Activated CD4-positive, alpha-beta T cell treated with anti-CD3 and anti-CD28 coated beads, Interleukin-2, amount 10 ng/mL, durations not matched to agents 24 days and 14 days (primary cell): ENCODE results near the gene ZFYVE9. TPM values are rescaled to one million over a fixed set of nuclear protein-coding genes. Genes with fewer than 3 reads are reported as not detected.
"Not testable (repeated sequence)": the region's sequence is repeated elsewhere in the genome, so short reads cannot be mapped to it uniquely, and the experiment has no call there.

Source experiments
- DNase-seq: peaks from one replicate; pipeline ENCODE4 v3.0.0; 2022
- H3K27ac Mint-ChIP-seq: one replicate; pipeline ENCODE4 v1.8.0; 2022; ENCODE audit warnings: mild to moderate bottlenecking, mixed read lengths
- H3K27me3 Mint-ChIP-seq: one replicate; pipeline ENCODE4 v1.8.0; 2022; ENCODE audit warnings: mixed read lengths
- H3K36me3 Mint-ChIP-seq: one replicate; pipeline ENCODE4 v1.8.0; 2022; ENCODE audit warnings: low read depth, mild to moderate bottlenecking, mixed read lengths
- H3K4me1 Mint-ChIP-seq: one replicate; pipeline ENCODE4 v1.8.0; 2021; ENCODE audit warnings: mixed read lengths
- H3K4me3 Mint-ChIP-seq: one replicate; pipeline ENCODE4 v1.8.0; 2022; ENCODE audit warnings: mild to moderate bottlenecking, moderate library complexity, mixed read lengths
- H3K9me3 Mint-ChIP-seq: one replicate; pipeline ENCODE4 v1.8.0; 2021; ENCODE audit warnings: mixed read lengths
- intact Hi-C: fragments of 100-400 bp; cut with micrococcal nuclease; formaldehyde crosslinking; loops from one replicate; pipeline ENCODE4 v1.15.1; 2023
- total RNA-seq: library from RNA; stranded (reverse); gene quantifications from 2 replicates; pipeline ENCODE4 v1.2.3, GENCODE V29; 2022

The ZFYVE9 gene
- total RNA-seq, 1 donor from 2014 or later = 3.9 TPM

- H3K27ac Mint-ChIP-seq = no peak overlapping the region
- no peaks in the 10 kb centered on the region for H3K9me3 Mint-ChIP-seq
- H3K27me3 Mint-ChIP-seq = peaks cover 4% of the 10 kb centered on the region
- intact Hi-C loops = no loop called here
- no peaks in the 10 kb centered on the region for H3K4me1 Mint-ChIP-seq
- DNase-seq = no peak
- no peak overlapping the region for H3K4me3 Mint-ChIP-seq
- no peaks in the 10 kb centered on the region for H3K36me3 Mint-ChIP-seq
Observed at GRCh38 chr1:52190500-52191252, 48.8 kb downstream of the ZFYVE9 start.

GRCh38 chr1:52191395-52191965 is 49.6 kb downstream of the ZFYVE9 start:
- Mint-ChIP-seq H3K4me3 (no peak overlapping the region), H3K27me3 (peaks cover 4% of the 10 kb centered on the region), H3K9me3 (no peaks in the 10 kb centered on the region), H3K27ac (no peak overlapping the region), H3K4me1 (no peaks in the 10 kb centered on the region), H3K36me3 (no peaks in the 10 kb centered on the region)
- no peak for DNase-seq
- intact Hi-C loops = no loop called here

GRCh38 chr1:52192024-52192423 is 50.1 kb downstream of the ZFYVE9 start:
- peaks cover 4% of the 10 kb centered on the region for H3K27me3 Mint-ChIP-seq
- no peak for DNase-seq
- intact Hi-C loops = no loop called here

GRCh38 chr1:52192436-52192835 is 50.5 kb downstream of the ZFYVE9 start:
- no peaks in the 10 kb centered on the region for H3K4me1 Mint-ChIP-seq
- DNase-seq = no peak
- H3K36me3 Mint-ChIP-seq = no peaks in the 10 kb centered on the region
- H3K9me3 Mint-ChIP-seq = no peaks in the 10 kb centered on the region
- no peak overlapping the region for H3K27ac Mint-ChIP-seq
- H3K27me3 Mint-ChIP-seq = peaks cover 4% of the 10 kb centered on the region
- no peak overlapping the region for H3K4me3 Mint-ChIP-seq
- intact Hi-C loops = no loop called here

More at GRCh38 chr1:52192024-52192423, 50.1 kb downstream of the ZFYVE9 start:
- Mint-ChIP-seq H3K9me3 (no peaks in the 10 kb centered on the region), H3K4me1 (no peaks in the 10 kb centered on the region), H3K27ac (no peak overlapping the region), H3K36me3 (no peaks in the 10 kb centered on the region), H3K4me3 (no peak overlapping the region)

GRCh38 chr1:52193985-52194384 is 52.1 kb downstream of the ZFYVE9 start:
- intact Hi-C loops = no loop called here
- Mint-ChIP-seq H3K9me3 (no peaks in the 10 kb centered on the region), H3K4me1 (no peaks in the 10 kb centered on the region), H3K27me3 (peaks cover 4% of the 10 kb centered on the region), H3K4me3 (no peak overlapping the region), H3K36me3 (no peaks in the 10 kb centered on the region), H3K27ac (no peak overlapping the region)
- DNase-seq = no peak

- Mint-ChIP-seq H3K27ac (no peak overlapping the region), H3K4me1 (no peaks in the 10 kb centered on the region), H3K9me3 (no peaks in the 10 kb centered on the region), H3K4me3 (no peak overlapping the region), H3K27me3 (peaks cover 4% of the 10 kb centered on the region), H3K36me3 (no peaks in the 10 kb centered on the region)
- intact Hi-C loops = no loop called here
- DNase-seq = no peak
Observed at GRCh38 chr1:52195161-52195560, 53.3 kb downstream of the ZFYVE9 start.

GRCh38 chr1:52203935-52204625 is 62.2 kb downstream of the ZFYVE9 start:
- Mint-ChIP-seq H3K27ac (no peak overlapping the region), H3K4me1 (no peaks in the 10 kb centered on the region), H3K27me3 (peaks cover 3% of the 10 kb centered on the region), H3K4me3 (no peak overlapping the region), H3K36me3 (no peaks in the 10 kb centered on the region), H3K9me3 (no peaks in the 10 kb centered on the region)
- no peak for DNase-seq
- intact Hi-C loops = no loop called here

GRCh38 chr1:52204696-52205095 is 62.8 kb downstream of the ZFYVE9 start:
- H3K36me3 Mint-ChIP-seq = no peaks in the 10 kb centered on the region
- no peak overlapping the region for H3K27ac Mint-ChIP-seq
- H3K4me3 Mint-ChIP-seq = no peak overlapping the region
- DNase-seq = no peak
- intact Hi-C loops = no loop called here
- H3K9me3 Mint-ChIP-seq = no peaks in the 10 kb centered on the region
- H3K27me3 Mint-ChIP-seq = peaks cover 3% of the 10 kb centered on the region
- H3K4me1 Mint-ChIP-seq = no peaks in the 10 kb centered on the region

GRCh38 chr1:52206686-52207085 is 64.8 kb downstream of the ZFYVE9 start:
- H3K4me1 Mint-ChIP-seq, H3K36me3 Mint-ChIP-seq, H3K4me3 Mint-ChIP-seq, H3K9me3 Mint-ChIP-seq, DNase-seq, intact Hi-C loops, H3K27ac Mint-ChIP-seq, H3K27me3 Mint-ChIP-seq: not testable (repeated sequence)

- Mint-ChIP-seq H3K4me3 (no peak overlapping the region), H3K36me3 (no peaks in the 10 kb centered on the region), H3K4me1 (no peaks in the 10 kb centered on the region), H3K9me3 (no peaks in the 10 kb centered on the region), H3K27ac (no peak overlapping the region), H3K27me3 (peaks cover 3% of the 10 kb centered on the region)
- intact Hi-C loops = no loop called here
- DNase-seq = no peak
Observed at GRCh38 chr1:52209429-52209828, 67.5 kb downstream of the ZFYVE9 start.

- Mint-ChIP-seq H3K27ac (no peak overlapping the region), H3K27me3 (peaks cover 3% of the 10 kb centered on the region), H3K4me3 (no peak overlapping the region), H3K4me1 (no peaks in the 10 kb centered on the region), H3K36me3 (no peaks in the 10 kb centered on the region), H3K9me3 (no peaks in the 10 kb centered on the region)
- intact Hi-C loops = no loop called here
- no peak for DNase-seq
Observed at GRCh38 chr1:52210044-52210443, 68.2 kb downstream of the ZFYVE9 start.

GRCh38 chr1:52216907-52217458 is 75.1 kb downstream of the ZFYVE9 start:
- DNase-seq = no peak
- Mint-ChIP-seq H3K9me3 (peaks cover 24% of the 10 kb centered on the region), H3K36me3 (peaks cover 9% of the 10 kb centered on the region), H3K4me3 (no peak overlapping the region), H3K4me1 (no peaks in the 10 kb centered on the region), H3K27ac (no peak overlapping the region), H3K27me3 (no peaks in the 10 kb centered on the region)
- intact Hi-C loops = no loop called here

GRCh38 chr1:52225174-52225573 is 83.3 kb downstream of the ZFYVE9 start:
- Mint-ChIP-seq H3K36me3 (no peaks in the 10 kb centered on the region), H3K4me3 (no peak overlapping the region), H3K9me3 (no peaks in the 10 kb centered on the region), H3K4me1 (no peaks in the 10 kb centered on the region), H3K27ac (no peak overlapping the region), H3K27me3 (no peaks in the 10 kb centered on the region)
- intact Hi-C loops = no loop called here
- DNase-seq = no peak

GRCh38 chr1:52229494-52229893 is 87.6 kb downstream of the ZFYVE9 start:
- no peak overlapping the region for H3K4me3 Mint-ChIP-seq
- intact Hi-C loops = no loop called here
- no peak for DNase-seq
- H3K9me3 Mint-ChIP-seq = no peaks in the 10 kb centered on the region
- no peaks in the 10 kb centered on the region for H3K36me3 Mint-ChIP-seq
- H3K27me3 Mint-ChIP-seq = no peaks in the 10 kb centered on the region
- no peaks in the 10 kb centered on the region for H3K4me1 Mint-ChIP-seq
- no peak overlapping the region for H3K27ac Mint-ChIP-seq
